Small intestine (tissue), 7 donors: ENCODE measurements around the gene TP73. TPM values are rescaled to one million over a fixed set of nuclear protein-coding genes. Genes with fewer than 3 reads are reported as not detected.

Experiments used
- DNase-seq, 2 donors: peaks; one replicate each; pipeline versions ENCODE4 v3.0.0 to v3.0.0-alpha.2; 2013
- FAIRE-seq: peaks from 2 replicates; lab custom pipeline; 2012; peaks lifted over from hg19 to GRCh38; lab: Jason Lieb, UNC
- H3K27ac ChIP-seq, 3 donors: one replicate each; pipeline ENCODE4 v1.5.1; 2013; ENCODE audit warnings: low read length in 2 of 3, mild to moderate bottlenecking in 2 of 3, control low read depth in 1 of 3, inconsistent platforms in 1 of 3, low read depth in 1 of 3, moderate library complexity in 1 of 3
- H3K27me3 ChIP-seq, 3 donors: one replicate each; pipeline ENCODE4 v1.6.1; 2013; ENCODE audit warnings: low read length in 3 of 3, inconsistent platforms in 1 of 3; ENCODE audit not compliant: control insufficient read depth in 3 of 3, insufficient read depth in 3 of 3
- H3K36me3 ChIP-seq, 3 donors: one replicate each; pipeline ENCODE4 v1.6.1; 2013; ENCODE audit warnings: low read length in 3 of 3, inconsistent platforms in 1 of 3, low read depth in 1 of 3, mild to moderate bottlenecking in 1 of 3, moderate library complexity in 1 of 3; ENCODE audit not compliant: control insufficient read depth in 3 of 3, insufficient read depth in 2 of 3
- H3K4me1 ChIP-seq, 3 donors: one replicate each; pipeline ENCODE4 v1.6.1; 2013; ENCODE audit warnings: low read length in 2 of 3, inconsistent platforms in 1 of 3, low read depth in 1 of 3, mild to moderate bottlenecking in 1 of 3, moderate library complexity in 1 of 3; ENCODE audit not compliant: control insufficient read depth in 3 of 3, insufficient read depth in 2 of 3
- H3K4me3 ChIP-seq, 3 donors: one replicate each; pipeline ENCODE4 v1.5.1; 2013; ENCODE audit warnings: low read length in 3 of 3, control low read depth in 1 of 3, inconsistent platforms in 1 of 3, low read depth in 1 of 3, mild to moderate bottlenecking in 1 of 3, moderate library complexity in 1 of 3
- H3K9me3 ChIP-seq, 2 donors: one replicate each; pipeline ENCODE4 v1.6.1; 2013; ENCODE audit warnings: low read depth in 1 of 2, low read length in 1 of 2; ENCODE audit not compliant: control insufficient read depth in 2 of 2, insufficient read depth in 1 of 2
- WGBS, 3 donors: extraction: QIAGEN DNeasy Blood & Tissue Kit; methylation state at CpG; one replicate each; pipeline ENCODE4 v1.1.7; 2013; 5-methylcytosine and 5-hydroxymethylcytosine counted together
- polyA plus RNA-seq, 4 donors: library from polyadenylated mRNA; stranded (reverse) in 3 of 4; unstranded in 1 of 4; fragments of 200-250 nt in 3 of 4; fragments of 120-200 nt in 1 of 4; gene quantifications; one replicate each; pipeline versions ENCODE4 v1.2.1 to v1.2.3, GENCODE V29; 2013
- donor health status: healthy with polysubstance abuse.
- donor health status: control.
- donor health status: control.
- donor health status: Bipolar disorder and iron deficiency.
- donor health status: healthy.

TP73 gene
- polyA plus RNA-seq, 4 donors, result 0.15 to 0.59 TPM; not detected in 2

DNA sequence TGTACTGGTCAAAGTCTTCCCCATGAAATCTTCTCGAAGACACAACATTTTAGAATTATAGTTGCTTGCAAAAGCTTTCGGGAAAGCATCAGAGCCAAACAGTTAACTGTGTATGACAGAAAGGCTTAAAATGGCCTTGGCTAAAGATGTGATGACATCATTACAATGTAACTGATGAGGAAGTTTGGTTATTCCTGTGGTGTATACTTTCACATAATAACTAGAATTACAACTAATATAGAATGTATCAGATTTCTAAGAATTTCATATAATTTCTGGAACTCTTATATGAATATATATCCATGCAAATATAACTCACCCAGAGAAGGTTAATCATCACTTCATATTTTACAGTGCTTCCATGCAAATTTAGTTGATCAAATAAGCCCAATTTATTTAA is 8.4 kb downstream of the TP73 start:
- H3K4me3 ChIP-seq, result no peak overlapping the region
- FAIRE-seq, result no peak
- peaks cover 0 to 18% (median 0%) of the 10 kb centered on the region in 3 donors for H3K27me3 ChIP-seq
- H3K36me3 ChIP-seq, result no peaks in the 10 kb centered on the region
- H3K9me3 ChIP-seq, result no peaks in the 10 kb centered on the region
- no peaks in the 10 kb centered on the region for H3K4me1 ChIP-seq
- WGBS, 3 donors, result 73 to 84% (median 80%) methylated on average over 2 of the region's 2 CpGs
- DNase-seq, result no peak
- H3K27ac ChIP-seq, result no peak overlapping the region

GRCh38 chr1:3661631-3662030 is 9.3 kb downstream of the TP73 start:
- Histone ChIP-seq H3K27me3 (peaks cover 0 to 12% (median 0%) of the 10 kb centered on the region in 3 donors), H3K27ac (no peak overlapping the region), H3K36me3 (no peaks in the 10 kb centered on the region), H3K4me1 (no peaks in the 10 kb centered on the region), H3K9me3 (no peaks in the 10 kb centered on the region), H3K4me3 (no peak overlapping the region)
- DNase-seq (no peak), FAIRE-seq (no peak)
- WGBS, 3 donors, result 94 to 95% (median 94%) methylated on average over 4 of the region's 4 CpGs

GRCh38 chr1:3662080-3662671 is 9.9 kb downstream of the TP73 start:
- no peaks in the 10 kb centered on the region for H3K4me1 ChIP-seq
- no peak for DNase-seq
- peaks cover 0 to 10% (median 2%) of the 10 kb centered on the region in 3 donors for H3K27me3 ChIP-seq
- no peak for FAIRE-seq
- 83 to 89% (median 85%) methylated on average over 16 of the region's 16 CpGs for WGBS, 3 donors
- H3K36me3 ChIP-seq, result no peaks in the 10 kb centered on the region
- H3K9me3 ChIP-seq, result no peaks in the 10 kb centered on the region
- H3K4me3 ChIP-seq, result no peak overlapping the region
- H3K27ac ChIP-seq, result no peak overlapping the region

DNA sequence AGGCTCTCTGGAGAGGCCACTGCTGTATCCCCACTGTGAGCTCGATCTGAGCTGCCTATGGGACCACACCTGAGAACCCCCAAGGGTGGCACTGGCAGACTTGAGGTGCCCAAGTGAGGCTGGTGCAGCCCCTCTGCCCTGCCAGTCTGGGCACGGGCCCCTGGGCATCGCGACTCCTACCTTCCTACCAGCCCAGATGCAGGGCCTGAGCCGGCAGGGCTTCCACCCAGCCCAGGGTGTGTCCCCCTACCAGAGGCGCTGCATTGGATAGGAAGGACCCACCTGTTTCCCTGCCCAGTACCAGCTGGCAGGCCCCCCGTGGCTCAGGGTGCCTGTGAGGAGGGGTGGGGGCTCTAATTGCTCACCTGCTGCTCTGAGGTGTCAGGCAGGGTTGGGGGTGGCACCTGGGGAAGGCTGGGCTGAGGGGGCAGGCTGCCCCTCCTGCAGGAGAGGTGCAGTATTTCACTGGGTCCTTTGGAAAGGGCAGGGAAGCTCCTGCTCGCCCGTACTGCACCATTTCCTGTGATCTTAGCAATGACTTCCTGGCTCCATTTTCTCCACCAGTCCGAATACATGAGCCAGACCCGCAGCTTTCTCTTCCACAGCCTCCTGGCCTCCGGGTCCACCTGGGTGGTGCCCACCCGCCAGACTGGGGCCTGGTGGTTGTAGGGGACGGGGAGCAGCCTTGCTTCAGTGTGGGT is 11.8 kb downstream of the TP73 start:
- FAIRE-seq (no peak), DNase-seq (no peak)
- no peak overlapping the region for H3K4me3 ChIP-seq
- no peak overlapping the region for H3K27ac ChIP-seq
- H3K27me3 ChIP-seq, result peaks cover 2 to 4% (median 3%) of the 10 kb centered on the region in 3 donors
- peaks cover 0 to 4% (median 2%) of the 10 kb centered on the region in 3 donors for H3K4me1 ChIP-seq
- no peaks in the 10 kb centered on the region for H3K36me3 ChIP-seq
- H3K9me3 ChIP-seq, result no peaks in the 10 kb centered on the region
- WGBS, 3 donors, result 62 to 78% (median 69%) methylated on average over 14 of the region's 14 CpGs

GRCh38 chr1:3664700-3665375 is 12.5 kb downstream of the TP73 start:
- 70 to 81% (median 71%) methylated on average over 14 of the region's 14 CpGs for WGBS, 3 donors
- Histone ChIP-seq H3K27ac (no peak overlapping the region), H3K4me3 (no peak overlapping the region), H3K4me1 (peaks cover 0 to 4% (median 2%) of the 10 kb centered on the region in 3 donors), H3K27me3 (peaks cover 2 to 4% (median 3%) of the 10 kb centered on the region in 3 donors), H3K36me3 (no peaks in the 10 kb centered on the region), H3K9me3 (no peaks in the 10 kb centered on the region)
- FAIRE-seq (no peak), DNase-seq (no peak)

DNA sequence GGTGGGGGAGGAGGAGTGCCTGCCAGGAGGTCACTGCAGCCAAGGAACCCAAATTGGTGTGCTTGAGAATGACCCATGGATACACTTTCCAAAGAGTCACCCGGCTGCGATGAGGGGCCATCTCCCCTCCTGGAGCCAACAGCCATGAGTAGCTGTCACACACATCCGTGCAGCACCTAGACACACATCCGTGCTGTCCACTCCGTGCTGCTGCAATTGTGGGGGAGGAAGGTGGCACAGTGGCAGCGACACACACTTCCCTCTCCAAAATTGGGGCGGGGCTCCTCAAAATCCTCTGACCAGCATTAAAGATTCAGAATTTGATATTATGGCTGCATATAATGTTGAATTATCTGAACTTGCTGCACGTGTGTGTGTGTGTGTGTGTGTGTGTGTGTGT is 15.8 kb downstream of the TP73 start:
- DNase-seq (no peak), FAIRE-seq (no peak)
- Histone ChIP-seq H3K27me3 (peaks cover 2 to 15% (median 4%) of the 10 kb centered on the region in 3 donors), H3K27ac (no peak overlapping the region), H3K4me1 (peaks cover 0 to 4% (median 2%) of the 10 kb centered on the region in 3 donors), H3K9me3 (no peaks in the 10 kb centered on the region), H3K36me3 (no peaks in the 10 kb centered on the region), H3K4me3 (no peak overlapping the region)
- 58 to 71% (median 64%) methylated on average over 8 of the region's 8 CpGs for WGBS, 3 donors

- peaks cover 0 to 4% (median 2%) of the 10 kb centered on the region in 3 donors for H3K4me1 ChIP-seq
- DNase-seq (peak; percentile 87 to 89), FAIRE-seq (no peak)
- H3K9me3 ChIP-seq, result no peaks in the 10 kb centered on the region
- 9 to 31% (median 21%) methylated on average over 24 to 30 of the region's 30 CpGs for WGBS, 3 donors
- H3K27ac ChIP-seq, result no peak overlapping the region
- H3K4me3 ChIP-seq, result no peak overlapping the region
- H3K36me3 ChIP-seq, result no peaks in the 10 kb centered on the region
- peaks cover 2 to 15% (median 4%) of the 10 kb centered on the region in 3 donors for H3K27me3 ChIP-seq
Observed at GRCh38 chr1:3668585-3669300, 16.4 kb downstream of the TP73 start.

GRCh38 chr1:3669421-3669821 is 17.1 kb downstream of the TP73 start:
- DNase-seq (no peak), FAIRE-seq (no peak)
- no peak overlapping the region for H3K4me3 ChIP-seq
- H3K27ac ChIP-seq, result no peak overlapping the region
- peaks cover 2 to 15% (median 4%) of the 10 kb centered on the region in 3 donors for H3K27me3 ChIP-seq
- peaks cover 0 to 9% (median 2%) of the 10 kb centered on the region in 3 donors for H3K4me1 ChIP-seq
- H3K36me3 ChIP-seq, result no peaks in the 10 kb centered on the region
- no peaks in the 10 kb centered on the region for H3K9me3 ChIP-seq
- 43 to 73% (median 54%) methylated on average over 10 to 14 of the region's 14 CpGs for WGBS, 3 donors
